GM13976 (cell line): ENCODE data around the gene CSPG4.
"Not testable (repeated sequence)": the region's sequence is repeated elsewhere in the genome, so short reads cannot be mapped to it uniquely, and the experiment has no call there.

Experiments
- DNase-seq: peaks from one replicate; pipeline ENCODE4 v3.0.0; 2012; ENCODE audit warnings: low spot score
- in situ Hi-C: fragments of 300-500 bp; cut with MboI; formaldehyde crosslinking; loops from one replicate; pipeline ENCODE4 v1.12.0; 2022; ENCODE audit warnings: low sequenced_read_pairs, mixed read lengths, inconsistent platforms; ENCODE audit not compliant: unreplicated experiment
- TF ChIP-seq, protein P1 (sequence below): IDR thresholded peaks from 2 replicates; pipeline ENCODE4 v1.5.1; 2012; ENCODE audit warnings: borderline replicate concordance, mild to moderate bottlenecking; ENCODE audit not compliant: insufficient read depth; ENCODE audit errors: extremely low read depth, missing control alignments, control extremely low read depth

CSPG4 gene

DNA sequence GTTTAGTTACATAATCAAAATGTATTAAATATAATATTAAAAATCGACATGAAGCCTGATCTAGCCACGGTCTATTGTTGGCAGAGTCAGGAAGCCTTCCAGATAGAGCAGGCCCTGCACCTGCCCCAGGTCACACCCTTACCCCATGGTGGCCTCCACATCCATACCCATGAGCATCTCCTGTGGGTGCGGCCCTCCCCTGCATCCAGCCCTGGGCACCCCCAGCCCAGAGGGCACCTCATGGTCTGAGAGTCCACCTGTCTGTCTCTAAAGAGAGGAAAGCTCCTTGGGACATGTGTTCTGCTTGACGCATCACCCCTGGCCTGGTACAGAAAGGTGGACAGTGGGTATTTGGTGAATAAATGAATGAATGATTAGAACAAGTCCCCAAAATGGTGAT lies 37.2 kb upstream of the CSPG4 start:
- in situ Hi-C loops: no loop called here
- no peak for DNase-seq
- TF ChIP-seq, protein P1, sequence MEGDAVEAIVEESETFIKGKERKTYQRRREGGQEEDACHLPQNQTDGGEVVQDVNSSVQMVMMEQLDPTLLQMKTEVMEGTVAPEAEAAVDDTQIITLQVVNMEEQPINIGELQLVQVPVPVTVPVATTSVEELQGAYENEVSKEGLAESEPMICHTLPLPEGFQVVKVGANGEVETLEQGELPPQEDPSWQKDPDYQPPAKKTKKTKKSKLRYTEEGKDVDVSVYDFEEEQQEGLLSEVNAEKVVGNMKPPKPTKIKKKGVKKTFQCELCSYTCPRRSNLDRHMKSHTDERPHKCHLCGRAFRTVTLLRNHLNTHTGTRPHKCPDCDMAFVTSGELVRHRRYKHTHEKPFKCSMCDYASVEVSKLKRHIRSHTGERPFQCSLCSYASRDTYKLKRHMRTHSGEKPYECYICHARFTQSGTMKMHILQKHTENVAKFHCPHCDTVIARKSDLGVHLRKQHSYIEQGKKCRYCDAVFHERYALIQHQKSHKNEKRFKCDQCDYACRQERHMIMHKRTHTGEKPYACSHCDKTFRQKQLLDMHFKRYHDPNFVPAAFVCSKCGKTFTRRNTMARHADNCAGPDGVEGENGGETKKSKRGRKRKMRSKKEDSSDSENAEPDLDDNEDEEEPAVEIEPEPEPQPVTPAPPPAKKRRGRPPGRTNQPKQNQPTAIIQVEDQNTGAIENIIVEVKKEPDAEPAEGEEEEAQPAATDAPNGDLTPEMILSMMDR: no peak

DNA sequence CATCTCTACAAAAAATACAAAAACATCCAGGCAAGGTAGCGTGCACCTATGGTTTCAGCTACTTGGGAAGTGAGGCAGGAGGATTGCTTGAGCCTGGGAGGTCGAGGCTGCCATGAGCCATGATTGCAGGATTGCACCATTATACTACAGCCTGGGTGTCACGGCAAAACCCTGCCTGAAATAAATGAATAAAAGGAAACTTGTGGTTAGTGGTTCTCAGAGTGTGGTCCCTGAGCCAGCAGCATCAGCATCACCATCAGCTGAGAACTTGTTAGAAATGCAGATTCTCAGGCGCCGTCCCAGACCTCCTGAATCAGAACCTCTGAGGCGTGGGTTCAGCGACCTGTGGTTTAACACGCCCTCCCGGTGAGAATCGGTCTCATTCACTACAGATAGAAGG lies 36.2 kb upstream of the CSPG4 start:
- in situ Hi-C loops, DNase-seq: not testable (repeated sequence)

DNA sequence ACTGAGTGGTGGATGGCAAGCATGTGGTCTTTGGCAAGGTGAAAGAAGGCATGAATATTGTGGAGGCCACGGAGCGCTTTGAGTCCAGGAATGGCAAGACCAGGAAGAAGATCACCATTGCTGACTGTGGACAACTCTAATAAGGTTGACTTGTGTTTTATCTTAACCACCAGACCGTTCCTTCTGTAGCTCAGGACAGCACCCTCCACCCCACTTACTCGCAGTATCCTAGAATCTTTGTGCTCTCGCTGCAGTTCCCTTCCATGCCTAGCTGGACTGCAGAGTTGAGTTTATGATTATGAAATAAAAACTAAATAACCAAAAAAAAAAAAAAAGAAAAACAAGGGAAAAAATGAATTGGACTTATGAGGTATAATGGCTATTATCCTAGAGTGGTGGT lies 34.5 kb upstream of the CSPG4 start:
- DNase-seq, in situ Hi-C loops: not testable (repeated sequence)

DNA sequence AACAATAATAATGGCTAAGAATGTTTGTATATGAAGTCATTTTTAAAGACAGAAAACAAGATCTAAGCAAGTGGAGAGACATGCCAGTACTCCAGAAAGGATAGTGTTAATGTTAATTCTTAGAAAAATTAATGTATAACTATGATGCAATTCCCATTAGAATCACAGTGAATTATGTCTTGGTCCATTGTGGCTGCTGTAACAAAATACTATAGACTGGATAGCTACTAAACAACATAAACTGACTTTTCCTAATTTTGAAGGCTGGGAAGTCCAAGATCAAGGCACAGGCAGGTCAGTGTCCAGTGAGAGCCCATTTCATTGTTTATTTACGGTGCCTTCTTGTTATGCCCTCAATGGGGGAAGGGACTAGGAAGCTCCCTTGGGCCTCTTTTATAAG lies 32.7 kb upstream of the CSPG4 start:
- in situ Hi-C loops: no loop called here
- TF ChIP-seq, protein P1: no peak

DNA sequence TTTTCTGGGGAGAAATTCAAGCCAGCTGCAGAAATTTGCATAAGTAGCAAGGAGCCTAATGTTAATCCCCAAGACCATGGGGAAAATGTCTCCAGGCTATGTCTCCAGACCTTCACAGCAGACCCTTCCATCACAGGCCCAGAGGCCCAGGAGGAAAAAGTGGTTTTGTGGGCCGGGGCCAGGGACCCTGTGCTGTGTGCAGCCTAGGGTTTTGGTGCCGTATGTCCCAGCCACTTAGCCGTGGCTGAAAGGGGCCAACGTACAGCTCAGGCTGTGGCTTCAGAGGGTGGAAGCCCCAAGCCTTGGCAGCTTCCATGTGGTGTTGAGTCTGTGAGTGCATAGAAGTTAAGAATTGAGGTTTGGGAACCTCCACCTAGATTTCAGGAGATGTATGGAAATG lies 29.7 kb upstream of the CSPG4 start:
- DNase-seq, in situ Hi-C loops: not testable (repeated sequence)

More for the DNA sequence above, 32.7 kb upstream of the CSPG4 start:
- no peak for DNase-seq

DNA sequence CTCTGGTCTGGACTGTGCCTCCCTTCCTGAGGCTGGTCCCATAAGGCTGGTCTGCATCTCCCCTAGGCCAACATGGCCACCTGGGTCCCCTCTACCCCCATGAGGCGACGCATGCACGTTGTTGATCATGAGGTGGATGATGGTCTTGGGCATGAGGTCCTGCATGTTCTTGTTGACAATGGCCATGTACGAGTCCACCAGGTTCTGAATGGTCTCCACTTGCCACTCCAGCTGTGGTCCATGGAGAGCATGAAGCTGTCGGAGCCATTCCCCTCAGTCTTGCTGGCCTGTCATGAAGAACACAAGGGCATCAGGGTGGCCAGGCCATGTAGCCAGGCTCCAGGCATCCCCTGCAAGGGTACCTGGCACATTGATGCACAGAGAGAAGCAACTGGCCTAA lies 27.1 kb upstream of the CSPG4 start:
- no peak for DNase-seq
- TF ChIP-seq, protein P1: no peak
- in situ Hi-C loops: no loop called here

DNA sequence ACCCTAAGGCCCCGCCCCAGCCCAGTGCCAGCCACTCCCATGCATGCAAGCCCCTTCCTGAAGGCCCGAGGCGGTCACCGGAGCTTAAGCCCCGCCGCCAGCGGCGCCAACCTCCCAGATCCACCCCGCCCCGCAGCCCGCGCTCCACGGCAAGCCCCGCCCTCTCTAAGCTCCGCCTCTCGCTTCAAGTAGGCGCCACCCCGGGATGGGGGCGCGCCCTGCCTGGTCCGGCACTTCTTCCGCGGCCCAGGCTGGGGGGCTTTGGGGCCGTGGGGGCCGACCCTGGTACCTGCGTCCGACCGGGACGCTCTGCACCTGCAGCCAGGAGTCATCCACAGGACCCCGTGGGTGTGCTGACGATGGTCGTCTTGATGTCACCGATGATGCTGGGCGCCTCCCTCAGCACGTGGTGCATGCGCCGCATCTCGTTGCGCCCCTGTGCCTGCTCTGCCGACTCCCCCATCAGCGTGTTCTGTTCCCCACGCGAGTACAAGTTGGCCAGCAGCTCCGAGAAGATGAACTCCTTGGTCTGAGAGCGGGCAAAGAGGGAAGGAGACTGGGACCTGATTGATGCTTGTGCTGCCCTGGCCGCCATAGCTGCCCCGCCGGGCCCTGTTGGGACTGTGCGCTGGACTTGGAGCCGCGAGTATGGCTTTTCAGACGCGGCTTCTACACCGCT lies 26.1 kb upstream of the CSPG4 start:
- peak; percentile 100 for DNase-seq
- in situ Hi-C loops: no loop called here
- TF ChIP-seq, protein P1: no peak

DNA sequence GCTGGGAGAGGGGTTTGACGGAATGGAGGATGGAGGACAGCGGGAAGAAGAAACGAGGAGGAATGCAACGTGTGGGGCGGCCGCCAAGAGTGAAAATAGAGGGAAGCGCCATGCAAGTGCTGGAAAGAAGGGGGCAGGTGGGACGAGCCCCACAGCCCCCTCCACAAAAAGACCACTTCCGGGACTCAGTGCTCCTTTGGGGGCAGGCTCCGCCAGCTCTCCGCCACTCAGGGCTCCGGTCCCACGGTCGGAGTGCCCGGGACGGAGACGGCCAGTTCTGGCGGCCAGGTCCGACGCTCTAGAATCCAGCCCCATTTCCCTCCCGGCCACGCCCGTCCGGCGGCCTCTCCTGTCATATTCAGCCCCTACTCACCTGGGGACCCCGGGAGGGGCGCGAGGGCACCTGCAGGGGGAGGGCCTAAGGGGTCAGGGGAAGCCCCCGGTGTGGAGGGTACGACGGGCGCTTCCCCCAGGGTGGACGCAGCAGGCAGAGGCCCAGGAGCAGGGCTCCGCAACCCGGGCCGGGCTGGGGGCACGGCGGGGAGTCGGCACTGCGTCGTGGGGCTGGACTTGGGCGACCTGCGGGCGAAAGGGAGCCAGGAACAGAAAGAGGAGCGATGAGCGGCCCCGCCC lies 25.5 kb upstream of the CSPG4 start:
- TF ChIP-seq, protein P1: no peak
- no peak for DNase-seq

DNA sequence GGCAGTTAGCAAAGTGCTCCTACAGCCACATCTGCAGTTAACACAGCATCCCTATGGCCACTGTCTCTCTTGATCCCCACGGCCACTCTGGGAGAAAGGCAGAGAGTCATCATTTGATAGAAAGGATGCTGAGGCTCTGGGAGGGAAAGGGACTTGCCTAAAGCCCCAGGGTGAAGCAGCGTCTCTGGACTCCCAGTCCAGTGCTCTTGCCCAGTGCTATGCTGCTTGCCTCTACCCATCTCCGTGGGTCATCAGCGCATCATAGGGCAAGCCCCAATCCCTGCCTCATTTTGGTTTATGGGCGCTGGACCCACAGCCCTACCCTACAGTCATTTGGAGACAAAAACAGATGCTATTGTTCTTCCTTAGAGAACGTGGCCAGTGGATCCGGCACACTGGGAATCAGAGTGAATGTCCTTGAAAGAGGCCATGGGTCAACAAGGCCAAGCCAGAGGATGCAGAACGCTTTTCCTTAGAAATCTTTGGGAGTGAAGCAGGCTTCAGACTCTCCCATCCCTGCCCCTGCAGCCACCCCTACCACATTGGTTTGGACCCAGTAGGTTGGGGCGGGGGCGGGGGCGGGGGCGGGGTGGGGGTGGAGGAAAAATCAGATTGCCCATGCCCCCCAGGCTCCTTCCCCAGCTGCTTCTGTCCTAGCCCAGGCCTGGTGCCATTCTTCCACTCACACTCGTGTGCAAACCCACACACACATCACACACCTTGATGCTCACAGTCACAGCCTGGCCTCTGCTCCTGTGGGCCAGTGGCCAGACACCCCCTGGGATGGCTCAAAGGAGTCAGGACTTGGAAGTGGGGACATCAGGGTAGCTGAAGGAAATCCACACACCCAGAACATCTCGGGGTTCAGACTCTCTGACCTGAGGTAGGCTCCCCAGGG lies 24.7 kb upstream of the CSPG4 start:
- DNase-seq, in situ Hi-C loops: not testable (repeated sequence)

More for the DNA sequence above, 25.5 kb upstream of the CSPG4 start:
- in situ Hi-C loops: no loop called here
